ENCODE data around the gene MDM1.

Gene MDM1

GRCh38 chr12:68319988-68320623 is 12.1 kb downstream of the MDM1 start:
- DNase-seq: no peak

DNA sequence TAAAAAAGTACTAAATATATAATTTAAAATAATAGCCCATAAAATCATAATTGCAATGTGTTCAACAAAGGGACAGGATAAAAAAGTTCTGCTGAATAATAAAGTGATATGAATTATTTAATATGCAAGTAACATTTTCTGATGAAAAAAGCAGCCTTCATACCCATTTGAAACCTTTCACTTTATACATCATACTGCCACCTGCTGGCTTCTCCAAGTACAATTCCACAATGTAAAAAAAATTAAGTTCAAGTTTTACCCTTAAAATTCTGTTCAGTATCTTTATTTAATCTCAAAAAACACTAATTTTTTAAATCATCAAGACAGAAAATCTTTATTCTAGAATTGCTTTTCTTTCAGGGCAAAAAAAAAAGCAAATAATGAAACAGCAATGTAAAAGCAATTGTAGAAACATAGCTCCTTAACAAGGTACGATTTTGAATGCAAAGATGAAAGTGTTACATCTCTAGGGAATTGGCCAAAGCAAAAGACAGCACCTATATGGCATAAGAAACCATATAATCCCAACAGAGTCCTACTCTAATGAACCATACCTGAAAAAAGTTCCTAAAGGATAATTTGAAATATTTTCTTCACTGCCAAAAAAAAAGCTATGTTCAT is 15.0 kb downstream of the MDM1 start:
- no peak for DNase-seq

DNA sequence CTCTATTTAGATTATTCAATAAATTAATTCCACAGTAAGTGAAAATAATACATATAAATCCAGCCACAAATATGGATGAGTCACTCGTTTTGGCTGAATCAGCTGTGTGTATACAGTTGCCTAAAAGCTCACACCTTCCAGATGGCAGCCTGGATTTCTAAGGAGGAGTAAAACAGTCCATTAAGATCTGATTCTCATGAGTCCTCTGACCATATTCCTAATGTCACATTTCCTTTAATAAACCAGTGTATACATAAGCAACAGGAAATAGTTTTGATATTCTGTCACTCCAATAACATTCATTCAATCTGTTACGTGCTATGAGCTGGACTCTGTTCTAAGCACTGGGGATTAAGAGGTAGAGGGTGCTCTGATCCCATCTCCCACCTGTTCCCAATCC is 21.8 kb downstream of the MDM1 start:
- no peak for DNase-seq

- DNase-seq: no peak
These were observed 25.6 kb downstream of the MDM1 start for GRCh38 chr12:68306564-68306963.

DNA sequence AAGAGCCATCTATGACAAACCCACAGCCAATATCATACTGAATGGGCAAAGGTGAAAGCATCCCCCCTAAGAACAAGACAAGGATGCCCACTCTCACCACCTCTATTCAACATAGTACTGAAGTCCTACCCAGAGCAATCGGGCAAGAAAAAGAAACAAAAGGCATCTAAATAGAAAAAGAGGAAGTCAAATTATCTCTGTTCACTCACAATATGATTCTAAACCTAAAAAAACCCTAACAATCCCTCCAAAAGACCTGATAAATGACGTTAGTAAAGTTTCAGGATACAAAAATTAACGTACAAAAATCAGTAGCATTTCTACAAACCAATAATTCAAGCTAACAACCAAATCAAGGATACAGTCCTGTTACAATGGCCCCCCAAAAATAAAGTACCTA is 26.9 kb downstream of the MDM1 start:
- DNase-seq: no peak

DNA sequence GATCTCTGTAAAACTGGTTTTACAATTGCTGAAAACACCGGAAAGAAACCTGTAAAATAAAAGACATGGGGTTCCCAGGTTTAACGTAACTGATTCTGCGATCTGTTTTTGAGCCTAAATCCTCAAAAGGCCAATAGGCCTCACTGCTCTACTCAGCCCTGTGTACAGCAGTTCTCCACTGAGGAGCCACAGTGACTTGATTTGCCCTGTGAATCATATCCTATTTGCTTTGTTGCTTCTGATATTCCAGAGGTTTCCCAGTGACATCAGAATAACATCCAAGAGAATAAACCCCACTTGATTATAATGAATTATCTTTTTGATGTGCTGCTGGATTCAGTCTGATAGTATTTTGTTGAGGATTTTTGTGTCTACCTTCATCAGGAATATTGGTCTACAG is 27.5 kb downstream of the MDM1 start:
- DNase-seq: no peak

DNA sequence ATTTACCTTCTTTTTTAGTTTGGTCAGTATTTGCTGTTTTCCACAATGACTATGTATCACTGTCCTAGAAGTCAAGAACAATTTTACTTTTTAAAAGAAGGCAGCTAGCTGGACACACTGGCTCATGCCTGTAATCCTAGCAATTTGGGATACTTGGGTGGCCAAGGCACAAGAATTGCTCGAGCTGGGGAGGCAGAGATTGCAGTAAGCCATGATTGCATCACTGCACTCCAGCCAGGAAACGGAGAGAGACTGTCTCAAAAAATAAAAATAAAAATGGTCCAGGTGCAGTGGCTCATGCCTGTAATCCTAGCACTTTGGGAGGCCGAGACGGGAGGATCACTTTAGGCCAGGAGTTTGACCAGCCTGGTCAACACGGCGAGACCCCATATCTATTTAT is 28.3 kb downstream of the MDM1 start:
- DNase-seq: no peak

- DNase-seq: no peak
These were observed 34.2 kb downstream of the MDM1 start for GRCh38 chr12:68297929-68298328.

DNA sequence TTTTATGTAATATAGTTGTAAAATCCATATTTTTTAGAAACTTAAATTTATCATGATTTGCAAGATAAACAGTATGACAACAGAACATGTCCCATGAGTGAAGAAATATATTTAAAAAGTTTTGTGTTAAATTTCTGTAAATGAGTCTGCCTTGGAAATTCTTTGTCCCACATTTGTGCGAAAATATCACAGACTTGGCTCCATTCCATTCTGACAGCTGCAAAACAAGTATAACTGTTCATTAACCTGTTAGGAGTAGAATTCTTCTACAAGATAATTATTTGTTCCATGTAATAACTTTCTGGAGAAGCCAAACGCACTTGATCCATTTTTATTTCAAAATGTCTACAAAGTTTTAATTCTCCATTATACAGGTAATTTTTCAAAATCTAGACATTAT is 37.9 kb downstream of the MDM1 start:
- no peak for DNase-seq

DNA sequence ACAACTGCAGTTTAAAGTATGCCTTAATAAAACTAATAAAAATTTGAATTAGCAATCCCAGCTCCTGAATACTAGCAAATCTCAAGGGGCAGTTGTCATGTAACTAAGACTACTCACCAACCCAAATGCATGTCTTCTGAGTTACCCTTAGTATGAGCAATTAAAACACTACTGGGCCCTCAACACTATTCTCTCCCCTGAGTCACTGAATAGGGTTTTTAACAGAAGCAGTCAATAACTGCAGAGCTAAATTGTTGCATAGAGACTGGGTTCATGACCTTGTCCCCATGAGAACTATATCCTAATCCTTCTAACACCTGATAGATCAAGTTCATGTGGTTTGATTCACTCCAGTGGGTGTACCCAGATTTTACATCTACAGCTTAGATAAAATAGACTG is 38.8 kb downstream of the MDM1 start:
- no peak for DNase-seq

GRCh38 chr12:68292151-68292943 is 39.8 kb downstream of the MDM1 start:
- no peak for DNase-seq

DNA sequence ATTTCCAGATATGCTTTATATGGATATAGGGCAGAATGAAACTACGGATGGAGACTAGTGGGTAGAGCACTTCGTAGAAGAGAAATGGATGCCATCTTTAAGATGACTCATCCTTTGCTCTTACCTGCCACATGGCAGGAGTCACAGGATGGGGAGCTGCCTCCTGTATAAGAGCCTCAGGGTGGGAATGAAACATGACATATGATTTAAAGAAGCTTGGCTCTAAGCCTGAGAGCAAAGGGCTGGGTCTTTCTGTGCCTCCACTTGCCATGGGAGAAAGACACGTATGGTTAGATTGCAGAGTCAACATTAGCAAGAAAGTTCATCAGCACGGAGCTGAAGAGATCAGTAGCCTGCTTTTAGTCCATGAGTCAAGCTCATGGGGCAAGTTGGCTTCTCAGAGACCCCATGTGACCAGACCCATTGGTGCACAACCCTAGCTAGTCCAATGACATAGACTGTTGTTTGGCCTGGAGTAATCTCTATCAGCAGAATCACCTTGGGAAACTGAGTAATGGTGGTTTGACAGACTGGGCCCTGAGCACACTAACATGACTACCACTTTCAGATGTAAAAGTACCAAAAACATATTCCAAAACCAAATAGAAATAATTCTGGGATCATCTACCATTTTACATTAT is 40.6 kb downstream of the MDM1 start:
- DNase-seq: no peak

DNA sequence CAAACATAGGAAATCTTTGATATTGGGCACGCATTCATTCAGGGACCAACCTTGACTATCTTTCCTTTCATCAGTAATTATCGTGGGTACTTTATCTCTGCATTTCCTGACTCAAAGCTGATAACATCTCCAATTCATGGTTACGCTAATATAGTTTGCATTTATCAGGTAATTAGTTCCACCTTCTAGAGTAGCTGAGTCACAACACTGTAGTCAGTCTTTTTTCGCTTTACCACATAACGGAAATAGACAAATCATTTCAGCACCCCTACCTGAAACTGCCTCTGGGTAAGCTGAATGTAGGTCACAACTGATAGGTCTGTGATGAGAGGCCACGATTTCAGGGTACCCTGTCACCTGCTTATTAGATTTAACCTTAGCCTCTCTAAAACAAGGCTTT is 42.0 kb downstream of the MDM1 start:
- no peak for DNase-seq

- no peak for DNase-seq
These were observed 45.1 kb downstream of the MDM1 start for GRCh38 chr12:68287106-68287505.

- no peak for DNase-seq
These were observed 45.8 kb downstream of the MDM1 start for GRCh38 chr12:68286396-68286795.

GRCh38 chr12:68285541-68285940 is 46.6 kb downstream of the MDM1 start:
- DNase-seq: no peak

GRCh38 chr12:68281322-68282077 is 50.7 kb downstream of the MDM1 start:
- no peak for DNase-seq

DNA sequence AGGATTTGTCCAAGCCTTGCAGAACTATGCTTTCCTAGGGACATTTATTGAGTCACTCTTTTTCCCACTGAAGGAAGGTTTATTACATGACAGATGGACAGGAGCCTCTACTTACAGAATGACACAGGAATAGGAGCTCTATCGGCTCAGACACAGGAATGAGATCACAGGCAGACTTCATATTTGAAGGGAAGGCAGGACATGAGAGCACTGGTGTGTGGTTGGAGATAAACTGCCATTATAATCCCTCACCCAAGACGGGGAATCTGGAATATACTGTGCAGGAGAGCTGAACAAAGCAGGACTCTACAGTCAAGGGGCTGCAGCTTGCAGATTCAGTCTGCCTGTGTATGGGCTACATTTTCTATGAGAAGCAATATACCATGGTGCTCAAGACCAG is 51.9 kb downstream of the MDM1 start:
- no peak for DNase-seq

GRCh38 chr12:68279227-68280054 is 52.7 kb downstream of the MDM1 start:
- no peak for DNase-seq

DNA sequence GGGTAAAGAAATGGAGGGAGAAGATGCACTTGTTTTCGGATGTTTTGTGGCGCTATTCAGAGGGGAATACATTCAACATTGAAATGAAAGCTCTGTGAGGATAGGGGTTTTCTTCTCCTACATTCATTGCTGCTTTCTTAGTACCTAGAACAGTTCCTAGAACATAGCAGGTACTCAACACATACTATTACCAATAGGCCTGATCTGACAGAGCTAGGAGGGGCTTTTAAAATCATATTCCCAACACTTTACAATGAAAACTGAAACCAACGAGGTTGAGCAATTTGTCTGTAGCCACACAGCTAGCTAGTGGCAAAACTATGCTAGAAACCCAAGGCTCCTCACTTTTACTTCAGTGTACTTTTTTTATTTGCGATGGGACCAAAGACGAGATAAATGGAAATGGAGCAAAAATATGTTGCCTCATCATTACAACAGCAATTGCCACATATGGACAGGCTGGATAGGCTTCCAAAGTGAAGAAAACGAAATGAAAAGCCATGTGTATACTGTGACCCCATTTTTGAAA is 55.7 kb downstream of the MDM1 start:
- no peak for DNase-seq

- DNase-seq: no peak
These were observed 59.4 kb downstream of the MDM1 start for GRCh38 chr12:68272732-68273131.

DNA sequence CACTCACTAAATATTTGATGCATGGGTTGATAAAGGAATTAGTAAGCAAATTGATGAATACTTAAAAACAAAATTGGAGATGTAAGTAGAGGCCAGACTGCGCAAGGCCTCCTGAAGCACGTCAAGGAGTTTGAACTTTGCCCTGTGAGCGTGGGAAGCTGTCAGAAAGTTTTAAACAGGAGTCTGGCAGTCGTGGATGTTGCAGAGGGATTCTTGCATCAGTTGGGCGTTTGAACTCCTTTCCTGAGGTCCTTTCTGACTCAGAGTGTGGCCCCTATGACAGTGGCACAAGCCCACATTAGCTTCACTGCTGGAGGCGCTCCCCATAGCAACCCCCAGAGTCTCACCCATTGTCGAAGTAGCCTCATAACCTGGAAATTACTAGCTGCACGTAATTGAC is 60.8 kb downstream of the MDM1 start:
- DNase-seq: no peak

Data from femur (tissue), 1 donor.